SH-SY5Y (cell line): Measurements from ENCODE around the gene CRADD.

Experiments used
- GATA2 ChIP-seq: IDR thresholded peaks from 2 replicates; pipeline ENCODE4 v1.6.1; 2011; ENCODE audit warnings: mild to moderate bottlenecking, low read depth, low read length
- GATA3 ChIP-seq: IDR thresholded peaks from 2 replicates; pipeline ENCODE4 v1.6.1; 2011; ENCODE audit warnings: low read depth, mild to moderate bottlenecking, low read length, moderate library complexity

DNA sequence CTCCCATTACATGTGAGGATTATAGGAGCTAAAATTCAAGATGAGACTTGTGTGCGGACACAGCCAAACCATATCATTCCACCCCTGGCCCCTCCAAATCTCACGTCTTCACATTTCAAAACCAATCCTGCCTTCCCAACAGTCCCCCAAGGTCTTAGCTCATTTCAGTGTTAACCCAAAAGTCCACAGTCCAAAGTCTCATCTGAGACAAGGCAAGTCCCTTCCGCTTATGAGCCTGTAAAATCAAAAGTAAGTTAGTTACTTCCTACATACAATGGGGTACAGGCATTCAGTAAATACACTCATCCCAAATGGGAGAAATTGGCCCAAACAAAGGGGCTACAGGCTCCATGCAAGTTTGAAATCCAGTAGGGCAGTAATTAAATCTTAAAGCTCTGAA lies 76.1 kb downstream of the CRADD start:
- TF ChIP-seq GATA3 (no peak), GATA2 (no peak)
